Measurements from ENCODE around the gene TUBB2B.

TUBB2B gene

DNA sequence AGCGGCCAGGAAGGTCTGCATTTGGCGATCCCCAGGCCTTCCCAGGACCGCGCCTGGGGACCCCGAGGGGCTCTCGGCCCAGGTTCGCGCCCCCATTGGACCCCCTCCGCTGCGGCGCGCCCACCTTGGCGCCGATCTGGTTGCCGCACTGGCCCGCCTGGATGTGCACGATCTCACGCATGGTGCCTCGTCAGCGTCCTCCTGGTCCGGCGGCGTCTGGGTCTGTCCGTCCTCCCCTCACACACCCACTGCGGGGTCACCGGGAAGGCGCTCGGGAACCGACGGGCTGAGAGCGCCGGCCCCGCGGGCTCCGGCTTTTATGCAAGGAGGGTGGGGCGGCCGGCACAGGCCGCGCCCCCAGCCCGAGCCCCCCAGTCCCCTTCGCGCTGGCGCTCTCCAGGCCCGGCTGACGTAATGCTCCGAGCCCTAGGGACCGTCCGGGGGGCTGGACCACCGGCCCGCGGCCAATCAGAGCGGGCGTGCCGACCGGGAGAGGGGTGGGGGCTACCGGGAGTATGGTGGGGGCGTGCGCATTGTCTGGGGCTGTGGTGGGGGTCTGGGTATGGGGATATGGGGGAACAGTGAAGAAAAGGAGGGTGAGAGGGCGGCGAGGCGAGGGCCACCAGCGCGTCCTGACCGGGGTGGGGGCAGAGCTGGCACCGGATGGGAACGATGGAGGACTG lies at the start of gene TUBB2B:
TUBB2B (minus strand) TSS at position 291 of the 683 bp plus-strand sequence; CDS start at position 181, 110 bp downstream.
- DNase-seq: peak; percentile 97

DNA sequence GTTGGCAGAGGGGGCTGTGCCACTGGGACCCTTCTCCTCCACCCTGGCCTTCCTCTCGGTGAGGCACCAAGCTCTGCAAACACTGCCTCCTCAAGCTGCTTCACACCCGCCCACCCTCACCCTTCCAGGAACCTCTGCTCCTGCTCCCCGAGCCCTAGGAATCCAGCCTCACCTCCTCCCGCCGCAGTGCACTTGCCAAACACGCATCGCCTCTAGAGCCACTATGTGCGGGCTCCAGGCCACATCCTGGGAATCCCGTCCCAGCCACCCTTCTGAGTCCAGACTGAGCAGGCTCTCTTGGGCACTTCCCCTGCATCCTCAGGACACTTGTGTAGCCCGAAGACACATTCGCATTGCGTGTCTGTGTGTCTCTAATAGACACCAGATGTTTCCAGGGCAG lies 49.8 kb upstream of the TUBB2B start:
- no peak for DNase-seq

DNA sequence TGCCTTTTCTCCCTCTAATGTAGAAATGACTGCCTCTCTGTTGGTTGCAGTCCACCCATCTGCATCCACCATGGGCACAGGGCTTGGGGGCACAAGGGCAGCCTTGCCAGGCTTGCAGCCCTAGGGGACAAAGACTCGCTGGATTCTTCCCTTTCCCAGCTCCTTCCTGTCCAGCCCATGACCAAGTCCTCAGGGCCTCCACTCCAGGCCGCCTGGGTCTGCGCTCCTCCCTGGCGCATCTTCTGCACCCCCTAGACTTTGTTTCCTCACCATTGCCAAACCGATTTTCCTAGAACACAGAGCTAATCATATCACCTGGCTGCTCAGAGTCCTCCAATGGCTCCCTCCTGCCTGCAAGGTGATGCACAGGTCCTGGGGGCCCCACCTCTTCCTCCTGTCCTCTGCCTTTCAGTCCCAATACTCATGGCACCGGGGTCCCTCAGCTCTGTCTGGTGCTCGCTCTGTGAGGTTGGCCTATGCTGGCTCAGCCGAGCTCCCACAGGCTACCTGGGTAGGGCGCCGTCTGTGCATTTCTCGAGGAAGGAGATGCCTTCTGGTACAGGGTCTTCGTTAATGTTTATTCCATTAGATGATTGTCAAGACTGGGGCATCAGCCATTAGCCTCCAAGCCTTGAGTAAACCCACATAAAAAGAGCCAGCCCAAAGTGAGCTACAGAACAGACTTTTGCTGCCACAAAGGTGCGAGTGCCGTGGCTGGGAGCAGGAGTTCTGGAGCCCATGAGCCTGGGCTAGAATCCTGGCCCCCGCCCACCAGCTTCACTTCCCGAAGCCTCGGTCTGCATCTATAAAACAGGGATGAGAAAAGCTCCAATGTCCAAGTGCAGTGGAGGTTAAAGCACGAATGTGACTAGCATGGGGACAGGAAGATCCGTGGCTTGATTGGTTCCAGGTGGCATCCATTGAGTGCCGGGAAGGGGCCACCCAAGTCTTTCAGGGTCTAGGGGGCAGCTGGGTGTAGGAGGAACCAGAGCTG lies 49.0 kb upstream of the TUBB2B start:
- no peak for DNase-seq

DNA sequence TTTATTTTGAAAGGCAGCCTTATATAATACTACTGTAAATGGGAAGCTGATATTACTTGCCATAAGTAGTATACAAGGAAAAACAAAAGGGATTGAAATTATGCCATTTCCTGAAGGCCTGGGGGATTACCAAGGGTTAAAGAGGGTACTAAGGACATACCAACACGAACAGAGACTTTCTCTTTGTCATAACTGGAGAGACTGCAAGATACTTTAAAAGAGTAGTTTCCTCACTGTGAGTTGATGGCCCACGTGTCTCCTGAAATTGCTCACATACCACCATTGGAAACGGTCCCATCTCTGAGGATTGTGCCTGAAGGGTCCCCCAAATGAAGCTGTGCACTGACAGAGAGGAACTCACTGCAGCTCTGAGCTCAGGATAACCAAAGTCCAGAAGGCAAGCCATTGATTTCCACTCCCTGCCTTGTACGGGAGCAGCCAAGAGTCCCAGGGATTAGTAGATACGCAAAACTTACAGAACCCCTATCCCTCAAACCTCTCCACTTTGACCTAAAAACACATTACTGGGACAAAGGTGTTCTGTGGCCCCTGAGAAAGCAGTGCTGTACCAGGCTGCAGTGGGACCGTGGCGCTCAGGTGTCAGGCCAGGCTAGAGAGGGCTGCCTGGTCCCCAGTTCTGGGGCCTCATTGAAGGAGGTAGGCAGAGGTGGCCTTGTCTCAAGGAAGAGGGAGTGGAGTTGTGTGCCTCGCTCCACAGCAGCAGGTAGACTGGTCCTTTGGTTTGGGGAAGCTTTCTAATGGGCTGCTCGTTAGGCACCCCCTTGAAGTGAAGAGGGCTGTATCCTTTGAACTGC lies 46.5 kb upstream of the TUBB2B start:
- DNase-seq: no peak

DNA sequence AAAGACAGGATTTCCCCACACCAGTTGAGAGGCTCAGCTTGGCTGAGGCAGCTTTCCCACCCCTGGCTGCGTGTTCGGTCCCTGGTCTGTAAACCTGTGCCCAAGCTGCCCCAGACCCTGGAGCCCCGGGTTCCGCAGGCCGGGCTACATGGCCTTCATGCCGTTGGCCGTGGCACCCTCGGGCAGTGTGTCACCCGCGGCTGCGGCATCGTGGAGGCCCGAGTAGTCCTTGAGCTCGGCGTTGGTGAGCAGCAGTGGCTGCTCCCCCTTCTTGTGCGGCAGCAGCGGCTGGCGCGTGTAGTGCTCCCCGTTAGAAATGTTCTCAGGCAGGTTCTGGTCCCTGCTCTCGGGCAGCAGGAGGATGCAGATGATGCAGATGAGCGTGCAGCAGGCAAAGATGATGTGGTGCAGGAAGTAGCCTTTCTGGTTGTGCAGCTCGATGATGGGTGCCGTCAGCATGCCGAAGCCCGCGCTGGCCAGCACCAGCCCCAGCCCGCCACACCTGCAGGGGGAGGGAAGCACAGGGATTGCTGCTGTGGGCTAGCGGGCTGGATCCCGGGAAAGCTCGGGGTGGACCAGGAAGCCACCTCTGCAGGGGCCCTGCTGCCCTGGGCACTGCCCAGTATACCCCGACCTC lies 45.6 kb upstream of the TUBB2B start:
- DNase-seq: no peak

DNA sequence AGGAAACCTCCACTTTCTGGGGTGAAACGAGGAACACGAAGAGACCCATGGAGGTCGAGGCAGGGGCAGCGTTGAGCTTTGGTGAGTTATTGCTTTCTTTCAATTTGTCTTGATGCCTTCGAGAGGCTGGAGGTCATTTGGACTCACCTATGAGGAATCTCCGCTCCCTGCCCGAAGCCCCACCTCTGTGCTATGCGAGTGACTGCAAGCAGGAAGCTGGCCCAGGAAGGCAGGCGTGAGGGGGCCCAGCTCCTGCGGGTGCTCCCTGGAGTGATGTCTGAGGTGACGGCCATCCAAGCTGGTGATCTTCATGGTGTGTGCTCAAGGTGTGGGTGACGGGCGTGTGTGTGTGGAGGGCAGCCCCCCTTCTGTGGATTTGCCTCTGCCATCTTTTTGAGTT lies 44.3 kb upstream of the TUBB2B start:
- no peak for DNase-seq

DNA sequence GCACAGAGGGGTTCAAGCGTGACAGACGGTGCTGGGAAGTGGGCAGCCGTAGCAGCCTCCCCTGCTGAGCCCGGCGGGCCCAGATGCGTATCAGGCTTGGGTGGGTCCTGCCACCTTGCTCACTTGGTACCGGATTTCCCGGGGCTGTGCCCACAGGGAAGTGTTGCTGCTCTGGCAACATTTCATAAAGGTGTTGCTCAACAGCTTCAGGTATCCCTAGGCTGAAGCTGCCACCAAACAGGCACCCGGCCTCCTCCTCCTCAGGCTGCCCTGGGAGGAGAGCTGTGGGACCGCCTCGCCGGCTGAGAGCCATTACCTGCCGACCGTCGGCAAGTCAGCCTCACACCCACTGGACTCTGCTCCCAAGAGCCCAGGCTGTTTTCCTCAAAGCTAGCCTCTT lies 42.8 kb upstream of the TUBB2B start:
- DNase-seq: no peak

DNA sequence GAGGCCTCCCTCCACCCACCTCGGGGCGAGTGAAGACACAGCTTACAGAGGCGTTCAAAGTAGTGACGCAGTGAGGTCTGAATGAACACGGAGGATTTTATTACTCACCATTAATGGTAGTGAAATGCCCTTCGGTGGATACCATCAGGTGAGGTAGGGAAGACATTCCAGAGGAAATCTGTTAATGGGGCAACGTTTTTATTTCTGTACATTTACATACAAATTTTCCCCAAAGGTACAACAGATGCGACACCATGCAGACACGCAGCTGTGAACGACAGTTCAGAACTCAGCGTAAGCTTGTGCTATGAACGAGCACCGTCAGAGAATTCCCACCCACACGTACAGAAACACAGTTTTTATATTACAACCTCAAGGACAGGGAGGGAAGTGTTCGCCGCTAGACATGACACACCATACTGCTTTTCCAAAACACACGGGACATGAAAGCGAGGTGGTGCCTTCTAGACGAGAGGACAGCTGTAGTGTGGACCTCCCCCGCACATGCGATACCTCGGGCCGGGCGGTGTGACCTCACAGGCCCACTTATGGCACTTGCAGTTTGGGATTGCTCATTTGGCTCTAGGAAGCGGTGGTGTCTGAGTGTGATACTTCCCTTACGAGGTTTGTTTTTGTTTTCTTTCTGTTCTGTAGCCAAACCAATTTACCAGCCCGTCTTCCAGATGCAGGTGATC lies 42.0 kb upstream of the TUBB2B start:
- no peak for DNase-seq

DNA sequence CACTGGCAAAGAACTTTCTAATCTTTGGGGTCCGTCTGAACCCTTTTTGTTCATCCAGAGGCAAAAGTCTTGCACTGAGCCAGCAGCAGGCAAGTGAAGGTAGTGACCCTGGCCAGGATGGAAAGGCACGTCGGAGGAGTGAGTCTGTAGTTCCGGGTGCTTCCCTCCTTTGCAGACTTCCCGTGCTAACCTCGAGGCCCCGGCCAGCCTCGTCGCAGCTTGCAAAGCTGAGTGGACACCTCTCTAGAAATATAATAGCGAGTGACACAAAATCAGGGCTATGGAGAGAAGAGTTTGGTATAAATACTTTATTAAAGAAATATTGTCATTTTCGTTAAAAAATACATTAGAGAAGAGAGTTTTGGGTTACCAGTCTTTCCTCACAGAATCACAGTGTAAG lies 41.2 kb upstream of the TUBB2B start:
- no peak for DNase-seq

DNA sequence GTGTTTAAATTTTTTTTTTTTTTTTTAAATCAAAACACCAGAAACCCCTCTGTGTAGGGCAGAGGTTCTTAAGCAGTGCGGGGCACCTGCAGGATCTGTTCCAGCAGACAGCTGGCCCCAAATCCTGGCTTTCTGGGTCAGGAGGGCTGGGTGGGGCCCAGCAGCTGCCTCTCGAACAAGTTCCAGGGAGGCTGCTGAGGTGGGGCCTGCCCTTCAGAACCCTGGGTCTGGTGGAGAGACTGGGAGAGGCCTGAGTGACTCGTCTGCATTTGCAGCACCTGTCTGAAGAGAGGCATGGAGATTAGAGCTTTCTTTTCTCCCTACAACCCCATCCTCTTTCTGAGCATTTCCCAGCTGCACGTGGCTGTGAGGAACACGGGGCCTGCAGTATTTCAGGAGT lies 39.7 kb upstream of the TUBB2B start:
- no peak for DNase-seq

DNA sequence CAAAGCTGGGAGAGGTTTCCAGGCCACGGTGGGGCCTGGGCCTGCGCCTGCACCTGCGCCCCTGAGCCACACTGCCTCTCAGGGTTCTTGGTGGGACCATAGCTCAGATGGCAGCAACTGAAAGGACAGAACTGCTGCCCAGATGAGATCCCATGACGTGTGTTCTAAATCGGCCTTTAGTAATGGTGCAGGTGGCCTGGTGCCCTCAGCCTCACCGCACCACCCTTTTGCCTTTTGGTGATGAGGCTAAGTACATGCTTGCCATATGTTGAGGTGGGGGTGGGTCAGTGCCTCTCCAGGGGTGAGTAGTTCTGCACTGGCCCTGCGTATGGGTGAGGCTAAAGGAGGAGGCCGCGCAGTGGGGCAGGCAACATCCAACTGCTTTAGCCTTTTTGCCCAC lies 38.7 kb upstream of the TUBB2B start:
- DNase-seq: no peak

DNA sequence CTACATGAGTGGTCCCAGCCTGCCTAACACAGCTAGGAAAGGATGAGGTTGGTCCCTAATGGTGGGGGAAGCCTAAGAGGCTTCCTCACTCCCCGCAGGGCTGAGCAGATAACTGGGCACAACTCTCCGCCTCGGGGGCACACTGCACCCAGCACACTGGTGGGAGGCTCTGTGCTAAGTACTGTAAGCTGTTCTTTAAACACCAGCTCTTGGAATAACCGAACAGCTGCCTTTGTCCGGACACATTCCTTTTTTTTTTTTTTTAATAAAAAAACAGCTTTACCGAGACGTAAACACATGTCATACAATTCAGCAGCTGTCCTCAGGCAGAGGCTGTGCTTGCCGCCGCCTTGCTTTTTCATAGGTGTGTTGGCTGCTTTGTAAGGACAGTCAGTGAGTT lies 38.2 kb upstream of the TUBB2B start:
- no peak for DNase-seq

DNA sequence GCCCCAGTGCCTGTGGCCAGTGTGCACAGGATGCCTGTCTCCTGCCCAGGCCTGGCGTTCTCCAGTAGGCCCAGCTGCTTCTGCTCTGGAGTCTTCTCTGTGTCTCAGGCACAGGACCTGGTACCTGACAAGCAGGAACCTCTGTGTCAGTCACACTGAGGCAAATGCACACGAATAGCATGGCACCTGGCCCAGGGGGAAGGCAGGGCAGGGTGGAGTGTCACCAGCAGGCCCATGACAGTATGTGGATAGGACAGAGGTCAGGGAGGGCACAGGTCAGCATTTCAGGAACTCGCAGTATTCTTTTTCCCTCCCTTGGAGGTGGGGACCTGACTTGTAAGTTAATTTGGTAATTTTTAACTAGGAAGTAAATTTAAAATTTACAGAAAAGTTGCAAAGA lies 36.9 kb upstream of the TUBB2B start:
- DNase-seq: no peak

DNA sequence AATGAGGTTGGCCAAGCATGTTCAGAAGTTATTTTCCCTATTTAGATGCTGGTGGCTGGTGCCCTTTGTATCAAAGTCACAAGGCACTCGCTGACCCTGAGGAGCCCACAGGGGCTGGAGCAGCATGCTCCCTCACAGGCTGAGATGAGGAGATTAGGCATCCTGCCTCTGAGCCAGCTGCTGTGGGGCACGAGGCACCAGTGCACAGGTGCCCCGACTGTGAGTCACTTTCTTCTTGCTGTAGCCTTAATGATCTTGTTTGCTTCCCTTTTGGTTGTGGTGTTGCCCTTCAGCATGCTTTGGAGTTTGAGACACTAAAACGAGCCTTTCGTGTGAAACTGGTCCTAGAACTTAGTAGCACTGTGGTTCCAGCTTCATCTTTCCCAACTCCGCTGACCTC lies 35.6 kb upstream of the TUBB2B start:
- no peak for DNase-seq

DNA sequence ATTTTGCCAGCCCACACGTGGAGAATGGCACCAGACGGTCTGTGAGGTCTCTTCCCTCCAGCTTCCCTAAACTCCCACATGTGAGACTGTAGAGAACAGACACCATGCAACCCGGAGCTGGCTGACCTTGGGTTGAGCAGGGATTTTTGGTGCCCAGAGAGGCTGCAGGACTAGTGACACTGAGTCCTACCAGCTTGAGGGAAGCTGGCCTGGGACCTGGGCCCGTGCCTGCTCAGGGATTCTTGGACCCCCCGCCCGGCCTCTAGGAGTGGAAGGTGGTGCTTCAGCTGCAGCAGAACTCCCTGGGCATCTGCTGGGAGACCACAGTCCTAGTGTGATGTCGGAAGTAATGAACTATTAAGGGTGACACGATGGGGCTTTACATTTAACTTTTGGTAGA lies 34.5 kb upstream of the TUBB2B start:
- no peak for DNase-seq

DNA sequence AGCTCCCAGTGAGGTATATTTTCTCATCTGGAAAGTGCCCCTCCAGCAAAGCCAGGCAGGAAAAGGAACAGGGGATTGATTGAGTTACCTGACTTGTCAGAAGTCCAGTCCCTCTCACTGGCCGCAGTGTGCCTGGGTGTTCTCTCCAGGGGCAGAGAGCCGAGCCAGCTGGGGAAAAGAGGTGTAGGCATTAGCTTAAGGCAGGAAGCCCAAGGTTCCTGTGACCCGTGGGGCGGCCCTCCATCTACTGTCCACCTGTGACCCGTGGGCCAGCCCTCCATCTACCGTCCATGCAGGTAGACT lies 34.0 kb upstream of the TUBB2B start:
- DNase-seq: no peak

DNA sequence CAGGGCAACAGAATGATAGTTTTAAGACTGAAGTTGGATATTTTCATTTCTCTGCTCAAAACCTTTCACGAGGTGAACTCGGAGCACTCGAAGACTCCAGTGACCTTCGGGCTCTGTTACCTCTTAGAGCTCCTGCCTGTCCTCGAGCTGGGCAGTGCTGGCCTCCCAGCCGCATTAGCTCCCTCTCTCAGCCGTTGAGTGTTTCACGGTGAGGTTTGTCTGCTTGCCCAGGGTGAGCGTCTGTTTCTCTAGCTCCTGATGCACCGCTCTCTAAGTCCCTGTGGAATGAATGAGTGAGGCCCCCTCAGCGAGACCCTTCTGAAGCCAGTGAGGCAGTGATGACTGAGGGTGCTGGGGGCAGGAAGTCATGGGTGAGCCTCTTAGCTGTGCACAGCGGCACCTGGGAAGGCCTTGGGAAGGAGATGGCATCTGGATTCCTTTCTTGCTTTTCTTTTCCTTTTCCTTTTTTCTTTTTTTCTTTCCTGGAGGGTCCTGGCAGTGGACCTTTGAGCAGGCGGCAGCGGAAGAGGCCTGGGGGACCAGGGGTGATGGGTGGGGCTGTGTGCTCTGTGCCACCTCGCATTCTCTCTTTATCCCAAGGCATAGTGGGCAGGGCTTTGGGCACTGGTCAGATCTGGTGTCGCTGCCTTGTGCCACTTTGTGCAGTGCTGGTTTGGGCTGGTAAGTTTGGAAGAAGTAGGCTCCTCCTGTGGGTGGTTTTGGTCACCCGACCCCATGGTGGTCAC lies 33.5 kb upstream of the TUBB2B start:
- no peak for DNase-seq

DNA sequence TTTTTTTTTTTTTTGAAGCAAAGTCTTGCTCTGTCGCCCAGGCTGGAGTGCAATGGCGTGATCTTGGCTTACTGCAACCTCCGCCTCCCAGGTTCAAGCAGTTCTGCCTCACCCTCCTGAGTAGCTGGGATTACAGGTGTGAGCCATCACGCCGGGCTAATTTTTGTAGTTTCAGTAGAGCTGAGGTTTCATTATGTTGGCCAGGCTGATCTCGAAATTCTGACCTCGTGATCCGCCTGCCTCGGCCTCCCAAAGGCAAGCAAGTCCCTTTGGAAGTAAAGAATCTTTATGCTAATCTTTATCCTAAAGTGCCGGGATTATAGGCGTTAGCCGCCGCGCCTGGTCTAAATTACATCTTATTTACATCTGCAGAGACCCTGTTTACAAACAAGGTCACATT lies 32.8 kb upstream of the TUBB2B start:
- no peak for DNase-seq

DNA sequence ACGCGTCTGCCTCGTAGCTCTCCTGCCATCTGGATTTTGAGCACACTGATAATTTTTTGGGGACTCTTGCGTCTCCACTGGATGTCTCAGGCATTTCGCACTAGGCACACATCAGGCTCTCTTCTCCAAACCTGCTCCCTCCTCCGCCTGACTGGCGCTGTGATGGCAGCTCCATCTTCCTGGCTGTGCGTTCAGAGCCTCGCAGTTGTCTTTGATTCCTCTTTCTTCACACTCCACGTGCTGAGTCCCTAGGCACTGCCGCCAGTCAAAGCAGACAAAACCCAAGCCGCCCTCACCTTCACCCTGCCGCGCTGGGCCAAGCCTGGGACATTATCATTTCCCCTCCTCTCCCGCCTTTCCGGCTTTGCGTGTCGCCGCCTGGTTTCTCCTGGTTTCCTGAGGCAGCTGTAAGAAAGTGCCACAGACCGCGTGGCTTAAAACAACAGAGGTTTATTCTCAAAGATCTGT lies 32.1 kb upstream of the TUBB2B start:
- DNase-seq: peak; percentile 75

DNA sequence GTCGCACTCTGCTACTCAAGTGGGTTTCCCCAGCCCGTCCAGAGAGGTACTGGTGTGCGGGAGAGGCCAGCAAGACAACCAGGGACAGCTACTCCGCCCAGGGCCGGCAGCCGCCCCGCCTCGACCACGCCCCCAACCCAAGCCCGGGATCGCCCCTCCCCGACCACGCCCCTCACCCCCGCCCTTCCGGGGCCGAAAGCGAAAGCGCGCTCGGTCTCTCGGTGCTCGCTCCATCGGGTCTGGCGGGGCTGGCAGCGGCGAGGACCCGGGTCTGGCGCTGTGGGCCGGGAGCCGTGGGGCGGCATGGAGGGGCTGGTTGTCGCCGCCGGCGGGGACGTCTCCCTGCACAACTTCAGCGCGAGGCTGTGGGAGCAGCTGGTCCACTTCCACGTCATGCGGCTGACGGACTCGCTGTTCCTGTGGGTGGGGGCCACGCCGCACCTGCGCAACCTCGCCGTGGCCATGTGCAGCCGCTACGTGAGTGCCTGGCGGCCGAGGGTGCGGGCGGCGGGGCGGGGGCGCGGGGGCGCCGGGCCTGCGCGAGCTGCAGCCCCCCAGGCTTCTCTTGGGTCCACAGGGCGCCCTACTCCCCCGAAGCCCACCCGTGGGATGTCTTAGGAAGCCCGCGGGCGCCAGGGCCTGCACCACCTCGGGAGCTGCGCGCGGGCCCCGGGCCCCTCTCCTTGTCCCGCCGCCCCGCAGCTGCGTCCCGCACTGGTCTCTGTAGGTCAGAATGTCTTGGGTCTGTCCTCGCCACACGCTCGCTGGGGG lies 31.5 kb upstream of the TUBB2B start, which contains the start of gene PSMG4:
PSMG4 (plus strand) TSS at position 228 of the 771 bp plus-strand sequence; CDS start at position 304, 76 bp downstream.
- DNase-seq: peak; percentile 91

DNA sequence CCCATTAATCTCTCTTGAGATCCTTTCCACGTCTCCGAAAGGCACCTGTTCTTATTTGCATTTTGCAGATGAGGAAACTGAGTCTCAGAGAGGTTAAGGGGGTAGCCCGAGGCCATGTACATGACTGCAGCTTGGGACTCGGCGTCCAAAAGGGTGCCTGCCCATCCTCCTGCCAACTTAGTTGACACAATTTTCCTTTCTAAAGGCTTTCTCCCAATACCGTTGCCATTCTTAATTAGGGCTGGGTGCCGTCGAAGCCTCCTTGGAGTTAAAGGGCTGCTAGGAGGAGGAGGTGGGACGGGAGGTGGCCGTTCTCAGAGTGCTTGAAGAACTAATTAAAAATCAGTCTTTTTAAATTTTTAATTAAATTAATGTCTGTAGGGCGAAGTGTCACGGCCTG lies 30.7 kb upstream of the TUBB2B start:
- DNase-seq: no peak
